Mesodermal cell (in vitro differentiated cells): ENCODE measurements around the gene RFNG.

Experiments
- H3K27ac ChIP-seq: 2 replicates; pipeline ENCODE4 v1.7.0; 2013; ENCODE audit warnings: mild to moderate bottlenecking, low read depth, low read length, moderate library complexity; ENCODE audit not compliant: severe bottlenecking
- H3K36me3 ChIP-seq: 2 replicates; pipeline ENCODE4 v1.7.1; 2013; ENCODE audit warnings: mild to moderate bottlenecking, low read length, moderate library complexity; ENCODE audit not compliant: control insufficient read depth, insufficient read depth
- H3K4me1 ChIP-seq: one replicate; pipeline ENCODE4 v1.7.1; 2013; ENCODE audit warnings: mild to moderate bottlenecking, low read length; ENCODE audit not compliant: insufficient read depth, control insufficient read depth, poor library complexity, severe bottlenecking
- H3K4me3 ChIP-seq: 2 replicates; pipeline ENCODE4 v1.7.0; 2013; ENCODE audit warnings: low read length, control low read depth, mild to moderate bottlenecking; ENCODE audit not compliant: insufficient read depth, poor library complexity, severe bottlenecking; ENCODE audit errors: extremely low read depth
- H3K9me3 ChIP-seq: 2 replicates; pipeline ENCODE4 v1.7.1; 2013; ENCODE audit warnings: mild to moderate bottlenecking, low read length, moderate library complexity; ENCODE audit not compliant: control insufficient read depth
- WGBS, 2 experiments: methylation state at CpG; one replicate each; pipeline ENCODE4 v1.1.5; 2013; ENCODE audit warnings: missing lambda C conversion rate in 2 of 2; ENCODE audit not compliant: insufficient coverage in 2 of 2; 5-methylcytosine and 5-hydroxymethylcytosine counted together

The RFNG gene

DNA sequence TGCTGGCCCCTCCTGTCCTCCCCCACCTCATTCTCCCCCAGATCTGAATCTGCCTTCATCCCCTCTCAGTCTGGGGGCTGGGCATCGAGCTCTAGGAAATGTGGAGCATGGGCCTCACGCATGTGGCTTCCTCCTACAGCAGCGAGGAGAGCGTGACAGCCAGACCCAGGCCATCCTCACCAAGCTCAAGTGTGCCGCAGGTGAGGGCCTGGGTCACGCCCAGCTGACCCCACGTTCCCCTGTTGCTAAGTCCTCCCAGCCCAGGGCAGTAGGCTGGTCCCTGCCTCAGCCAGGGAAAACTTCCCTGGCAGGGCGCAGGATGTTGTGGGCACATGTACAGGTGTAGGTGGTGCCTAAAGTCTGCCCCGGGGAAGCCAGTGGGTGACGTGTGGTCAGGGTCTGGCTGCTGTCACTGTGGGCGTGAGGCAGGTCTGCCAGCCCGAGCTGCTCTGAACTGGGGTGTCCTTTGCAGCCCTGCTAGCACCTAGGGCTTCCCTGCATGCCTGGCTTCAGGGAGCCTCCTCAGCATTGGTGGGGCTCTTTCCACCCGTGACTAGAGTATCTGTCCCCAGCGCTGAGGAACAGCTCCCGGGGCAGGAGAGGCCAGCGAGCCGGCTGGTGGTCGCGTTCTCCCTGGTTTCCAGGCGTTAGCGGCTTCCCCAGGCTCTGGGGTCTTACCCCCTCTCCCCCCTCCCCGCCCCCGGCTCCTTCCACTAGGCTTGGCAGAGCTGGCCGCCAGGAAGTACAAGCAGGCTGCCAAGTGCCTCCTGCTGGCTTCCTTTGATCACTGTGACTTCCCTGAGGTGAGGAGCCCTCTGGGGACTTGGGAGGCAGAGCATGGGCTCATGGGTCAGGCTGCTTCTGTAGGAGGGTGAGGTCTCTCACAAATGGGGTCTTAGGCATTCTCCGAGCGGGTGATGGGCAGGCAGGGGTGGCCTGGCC lies 3.7 kb upstream of the RFNG start:
- 91 to 95% methylated on average over 18 to 21 of the region's 26 CpGs for WGBS, 2 experiments
- Histone ChIP-seq H3K36me3 (peaks cover 68% of the 10 kb centered on the region), H3K27ac (no peak overlapping the region), H3K9me3 (no peaks in the 10 kb centered on the region), H3K4me1 (no peaks in the 10 kb centered on the region), H3K4me3 (no peak overlapping the region)

DNA sequence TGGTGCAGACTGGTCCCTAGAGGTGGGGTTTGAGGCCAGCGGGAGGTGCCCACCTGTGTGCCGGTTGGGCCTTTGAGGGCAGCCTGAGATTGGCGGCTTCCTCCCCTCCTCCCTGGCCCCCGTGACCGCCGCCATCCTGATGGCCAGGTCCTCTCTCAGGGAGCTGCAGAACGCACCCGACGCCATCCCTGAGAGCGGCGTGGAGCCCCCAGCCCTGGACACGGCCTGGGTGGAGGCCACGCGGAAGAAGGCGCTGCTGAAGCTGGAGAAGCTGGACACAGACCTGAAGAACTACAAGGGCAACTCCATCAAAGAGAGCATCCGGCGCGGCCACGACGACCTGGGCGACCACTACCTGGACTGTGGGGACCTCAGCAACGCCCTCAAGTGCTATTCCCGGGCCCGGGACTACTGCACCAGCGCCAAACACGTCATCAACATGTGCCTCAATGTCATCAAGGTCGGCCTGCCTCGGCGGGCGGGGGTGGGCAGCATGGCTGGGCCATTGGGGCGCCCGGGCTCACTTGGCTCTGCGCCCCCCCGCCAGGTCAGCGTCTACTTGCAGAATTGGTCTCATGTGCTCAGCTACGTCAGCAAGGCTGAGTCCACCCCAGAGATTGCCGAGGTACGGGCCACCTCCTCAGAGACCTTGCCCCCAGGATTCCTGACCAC lies 2.9 kb upstream of the RFNG start:
- Histone ChIP-seq H3K9me3 (no peaks in the 10 kb centered on the region), H3K4me3 (no peak overlapping the region), H3K4me1 (no peaks in the 10 kb centered on the region), H3K36me3 (peaks cover 70% of the 10 kb centered on the region), H3K27ac (no peak overlapping the region)
- 94 to 97% methylated on average over 34 to 35 of the region's 38 CpGs for WGBS, 2 experiments

DNA sequence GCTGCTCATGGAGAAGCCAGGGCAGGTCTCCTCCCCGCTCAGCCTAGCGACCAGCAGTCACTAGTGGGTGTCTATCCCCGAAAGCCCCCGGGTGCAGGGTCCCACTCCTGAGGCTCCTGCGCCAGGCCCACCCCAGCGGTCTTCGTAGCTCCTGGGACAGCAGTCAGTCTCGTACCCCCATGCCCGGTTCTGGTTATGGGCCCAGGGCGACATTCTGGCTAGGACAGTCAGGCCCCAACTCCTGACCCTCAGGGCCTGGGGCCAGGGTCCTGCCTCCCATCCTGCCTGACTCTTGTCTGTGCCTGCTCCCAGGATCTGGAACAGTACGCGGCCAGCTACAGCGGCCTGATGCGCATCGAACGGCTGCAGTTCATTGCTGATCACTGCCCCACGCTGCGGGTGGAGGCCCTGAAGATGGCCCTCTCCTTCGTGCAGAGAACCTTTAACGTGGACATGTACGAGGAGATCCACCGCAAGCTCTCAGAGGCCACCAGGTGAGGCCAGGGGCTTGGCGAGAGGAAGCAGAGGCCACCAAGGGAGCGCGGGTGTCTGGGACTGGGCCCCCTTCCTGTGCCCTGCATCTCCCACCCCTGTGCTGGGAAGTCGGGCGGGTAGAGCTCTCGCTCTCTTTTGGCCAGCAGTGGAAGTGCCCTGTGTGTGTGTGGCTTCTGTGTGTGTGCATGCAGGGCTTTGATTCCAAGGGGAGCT lies 2.1 kb upstream of the RFNG start:
- peaks cover 71% of the 10 kb centered on the region for H3K36me3 ChIP-seq
- no peak overlapping the region for H3K27ac ChIP-seq
- no peaks in the 10 kb centered on the region for H3K4me1 ChIP-seq
- no peaks in the 10 kb centered on the region for H3K9me3 ChIP-seq
- WGBS, 2 experiments: 95 to 97% methylated on average over 25 of the region's 28 CpGs
- no peak overlapping the region for H3K4me3 ChIP-seq

DNA sequence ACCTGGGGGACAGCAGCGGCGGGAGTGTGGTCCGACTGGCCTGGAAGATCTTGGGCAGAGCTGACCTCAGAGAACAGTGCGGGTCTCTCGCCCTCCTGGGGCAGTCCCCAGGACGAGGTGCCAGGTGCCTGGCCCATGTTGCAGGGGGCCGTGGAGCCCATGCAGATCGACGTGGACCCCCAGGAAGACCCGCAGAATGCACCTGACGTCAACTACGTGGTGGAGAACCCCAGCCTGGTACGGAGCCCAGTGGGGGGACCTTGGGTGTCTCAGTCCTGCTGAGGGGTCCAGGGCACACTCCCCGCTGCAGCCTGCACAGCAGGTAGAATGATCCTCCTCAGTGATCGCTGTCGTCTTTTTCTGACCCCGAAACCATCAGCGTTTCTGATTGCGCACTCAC lies 1.5 kb upstream of the RFNG start:
- 91 to 94% methylated on average over 18 to 19 of the region's 19 CpGs for WGBS, 2 experiments
- H3K27ac ChIP-seq: no peak overlapping the region
- H3K36me3 ChIP-seq: peaks cover 72% of the 10 kb centered on the region
- no peaks in the 10 kb centered on the region for H3K4me1 ChIP-seq
- H3K9me3 ChIP-seq: no peaks in the 10 kb centered on the region
- peak overlapping the region; percentile 67 for H3K4me3 ChIP-seq

DNA sequence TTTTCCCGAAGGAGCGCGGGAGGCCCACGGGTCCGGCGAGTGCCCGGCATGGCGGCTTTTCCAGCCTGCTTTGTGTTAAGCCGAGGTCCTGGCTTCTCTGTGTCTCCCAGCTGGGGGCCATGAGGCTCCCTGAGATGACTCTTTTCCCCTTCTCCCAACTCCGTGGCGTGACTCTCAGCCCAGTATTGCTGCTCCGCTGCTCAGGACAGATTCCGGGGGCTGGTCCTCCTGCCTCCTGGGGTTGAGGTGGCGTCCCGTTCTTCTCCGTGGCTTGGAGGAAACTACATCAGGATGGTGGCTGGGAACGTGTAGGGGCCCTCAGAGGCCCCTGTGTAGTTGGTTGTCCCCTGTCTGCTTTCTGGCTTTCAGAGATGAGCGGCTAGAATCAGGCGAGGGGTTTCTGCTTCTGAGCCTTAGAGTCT lies 1.0 kb upstream of the RFNG start:
- Histone ChIP-seq H3K36me3 (peaks cover 72% of the 10 kb centered on the region), H3K9me3 (no peaks in the 10 kb centered on the region), H3K4me3 (peak overlapping the region; percentile 67), H3K4me1 (no peaks in the 10 kb centered on the region), H3K27ac (no peak overlapping the region)
- WGBS, 2 experiments: 24 to 29% methylated on average over 17 to 18 of the region's 19 CpGs

DNA sequence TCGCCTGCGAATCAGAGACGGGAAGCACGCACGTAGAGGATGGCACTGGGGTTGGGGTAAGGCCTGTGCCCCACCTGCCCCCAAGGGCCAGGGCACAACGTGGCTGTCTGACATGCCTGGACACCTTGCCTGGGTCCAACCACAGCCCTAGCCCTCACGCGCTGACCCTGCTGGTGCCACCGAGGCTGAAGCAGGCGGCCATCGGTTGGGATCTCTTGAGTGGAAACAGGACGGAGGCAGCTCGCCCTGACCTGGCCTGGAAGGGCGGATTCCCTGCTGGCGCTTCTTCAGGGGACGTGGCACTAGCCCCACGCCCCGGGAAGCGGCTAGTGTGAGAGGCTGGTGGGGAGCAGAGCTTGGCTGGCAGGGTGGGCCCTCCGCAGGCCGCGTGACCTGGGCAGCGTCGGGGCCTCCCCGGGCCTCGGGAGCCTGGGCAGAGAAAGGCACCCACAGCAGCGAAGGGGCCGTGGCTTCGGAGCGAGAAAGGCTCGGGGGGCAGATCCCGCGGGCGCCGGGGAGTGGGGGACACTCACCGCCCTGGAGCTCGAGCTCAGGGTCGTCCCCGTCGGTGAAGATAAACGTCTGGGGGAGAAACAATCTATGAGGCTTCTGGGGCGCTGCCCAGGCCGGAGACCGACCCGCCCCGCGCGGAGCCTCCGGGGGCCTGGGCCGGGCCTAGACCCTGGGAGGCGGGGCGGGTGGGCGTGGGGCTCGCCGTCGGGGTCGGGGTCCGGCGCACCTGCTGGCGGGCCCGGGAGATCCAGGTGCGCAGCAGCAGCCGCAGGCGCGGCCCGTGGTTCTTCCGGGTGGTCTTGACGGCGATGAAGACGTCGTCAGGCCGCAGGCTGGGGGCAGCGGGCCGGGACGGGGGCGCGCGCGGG lies 610 bp downstream of the RFNG start:
- Histone ChIP-seq H3K27ac (no peak overlapping the region), H3K4me3 (peak overlapping the region; percentile 67)
- WGBS, 2 experiments: 33 to 34% methylated on average over 51 of the region's 79 CpGs

DNA sequence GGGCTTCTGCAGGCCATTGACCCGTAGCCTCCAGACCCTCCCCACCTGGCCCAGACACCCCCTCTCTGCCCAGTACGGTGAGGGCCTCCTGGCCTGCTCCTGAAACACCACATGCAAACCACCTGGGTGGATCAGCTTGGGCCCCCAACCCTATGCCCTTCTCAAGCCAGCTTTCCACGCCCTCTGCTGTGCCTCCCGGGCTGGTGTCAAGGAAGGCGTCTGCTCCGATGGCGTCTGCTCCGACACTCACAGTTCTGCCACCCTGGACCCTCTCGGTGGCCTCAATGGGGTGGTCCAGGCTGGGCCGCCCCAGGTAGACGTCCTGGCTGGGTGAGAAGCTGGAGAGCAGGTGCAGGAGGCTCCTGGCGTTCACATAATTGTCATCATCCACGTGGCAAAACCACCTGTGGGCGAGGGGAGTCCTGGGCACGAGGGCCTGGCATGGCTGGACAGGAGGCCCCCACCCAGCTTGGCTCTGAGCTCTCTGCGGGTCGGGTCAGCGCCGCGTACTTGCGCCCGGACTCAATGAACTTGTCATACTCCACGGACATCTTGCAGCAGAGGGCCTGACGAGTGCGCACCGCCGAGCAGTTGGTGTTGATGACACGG lies 1.4 kb downstream of the RFNG start:
- Histone ChIP-seq H3K4me3 (peak overlapping the region; percentile 67), H3K4me1 (no peaks in the 10 kb centered on the region), H3K9me3 (no peaks in the 10 kb centered on the region), H3K36me3 (peaks cover 54% of the 10 kb centered on the region), H3K27ac (no peak overlapping the region)
- 91 to 96% methylated on average over 26 to 28 of the region's 28 CpGs for WGBS, 2 experiments

More for the DNA sequence above, 610 bp downstream of the RFNG start:
- Histone ChIP-seq H3K9me3 (no peaks in the 10 kb centered on the region), H3K4me1 (no peaks in the 10 kb centered on the region), H3K36me3 (peaks cover 60% of the 10 kb centered on the region)

DNA sequence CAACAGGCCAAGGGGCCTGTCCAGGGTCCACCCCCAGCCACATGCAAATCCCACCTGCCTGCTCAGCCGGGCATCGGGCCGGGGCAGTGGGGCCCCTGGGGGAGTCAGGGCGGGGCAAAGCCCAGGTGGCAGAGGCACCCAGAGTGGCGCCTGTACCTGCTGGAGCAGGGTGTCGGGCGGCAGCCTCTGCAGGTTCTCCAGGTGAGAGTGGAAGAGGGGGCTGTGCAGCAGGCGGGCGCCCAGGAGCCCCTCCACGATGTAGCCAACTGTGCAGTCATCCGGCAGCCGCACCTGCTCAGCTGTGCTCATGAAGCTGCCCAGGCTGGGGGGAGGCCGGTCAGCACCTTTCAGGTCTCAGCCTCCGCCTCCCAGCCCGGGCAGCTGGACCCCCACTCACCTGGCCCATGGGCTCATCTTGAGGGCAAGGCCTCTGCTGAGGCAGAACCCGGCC lies 2.1 kb downstream of the RFNG start:
- Histone ChIP-seq H3K4me3 (no peak overlapping the region), H3K27ac (no peak overlapping the region), H3K9me3 (no peaks in the 10 kb centered on the region), H3K36me3 (peaks cover 47% of the 10 kb centered on the region), H3K4me1 (no peaks in the 10 kb centered on the region)
- 93 to 94% methylated on average over 12 to 16 of the region's 16 CpGs for WGBS, 2 experiments

DNA sequence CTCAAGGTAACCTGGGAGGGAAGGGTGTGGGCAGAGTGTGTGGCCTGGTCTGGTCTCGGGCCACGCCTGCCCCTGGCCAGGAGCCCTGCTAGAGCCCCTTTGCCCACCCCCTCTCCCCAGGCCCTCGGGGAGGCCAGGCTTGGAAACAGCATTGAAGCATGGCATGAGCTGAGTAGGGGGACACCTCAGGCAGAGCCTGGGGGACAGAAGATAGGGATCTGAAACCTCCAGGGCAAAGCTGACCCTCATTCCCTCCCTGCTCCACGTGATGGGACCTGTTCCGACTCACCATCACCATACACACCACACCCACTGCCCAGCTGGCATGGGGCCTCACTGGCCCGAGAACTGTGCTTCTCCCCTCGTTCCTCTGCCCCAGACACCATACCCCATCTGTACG lies 2.5 kb downstream of the RFNG start:
- Histone ChIP-seq H3K4me1 (no peaks in the 10 kb centered on the region), H3K9me3 (no peaks in the 10 kb centered on the region)
- WGBS, 2 experiments: 96 to 98% methylated on average over 3 to 8 of the region's 8 CpGs

More for the DNA sequence above, 2.5 kb downstream of the RFNG start:
- Histone ChIP-seq H3K36me3 (peaks cover 42% of the 10 kb centered on the region), H3K27ac (no peak overlapping the region), H3K4me3 (no peak overlapping the region)
